ENCODE data around the gene ABLIM2.

ABLIM2 gene

DNA sequence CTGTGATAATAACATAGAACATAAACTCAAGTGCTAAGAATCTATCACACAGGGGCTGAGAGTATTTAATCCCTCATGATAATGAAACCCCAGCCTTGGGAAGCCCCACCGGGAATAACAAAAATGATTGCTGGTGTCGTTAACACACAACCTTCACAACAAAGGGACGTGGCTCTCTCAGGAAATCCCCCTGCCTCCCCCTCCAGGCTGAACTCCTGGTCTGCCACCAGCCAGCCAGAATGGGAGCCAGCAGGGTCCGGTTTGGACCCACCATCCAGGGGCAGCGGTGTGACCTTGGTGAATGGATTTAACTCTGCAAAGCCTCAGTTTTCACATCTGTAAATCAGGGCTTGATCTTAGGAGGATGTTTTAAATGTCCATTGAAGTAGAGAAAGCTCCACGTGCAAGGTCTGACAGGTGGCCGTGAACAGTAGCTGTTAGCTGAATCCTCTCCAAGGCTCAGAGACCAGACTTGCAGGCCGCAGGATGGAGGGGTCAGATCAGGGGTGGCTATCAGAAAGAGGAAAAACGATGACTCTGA lies 46.5 kb downstream of the ABLIM2 start:
- no peak for ATAC-seq
- no peak for TF ChIP-seq GLIS3 (CRISPR knock-in tag; IDR thresholded peaks at IDR 0.05)
- TF ChIP-seq, protein P1, sequence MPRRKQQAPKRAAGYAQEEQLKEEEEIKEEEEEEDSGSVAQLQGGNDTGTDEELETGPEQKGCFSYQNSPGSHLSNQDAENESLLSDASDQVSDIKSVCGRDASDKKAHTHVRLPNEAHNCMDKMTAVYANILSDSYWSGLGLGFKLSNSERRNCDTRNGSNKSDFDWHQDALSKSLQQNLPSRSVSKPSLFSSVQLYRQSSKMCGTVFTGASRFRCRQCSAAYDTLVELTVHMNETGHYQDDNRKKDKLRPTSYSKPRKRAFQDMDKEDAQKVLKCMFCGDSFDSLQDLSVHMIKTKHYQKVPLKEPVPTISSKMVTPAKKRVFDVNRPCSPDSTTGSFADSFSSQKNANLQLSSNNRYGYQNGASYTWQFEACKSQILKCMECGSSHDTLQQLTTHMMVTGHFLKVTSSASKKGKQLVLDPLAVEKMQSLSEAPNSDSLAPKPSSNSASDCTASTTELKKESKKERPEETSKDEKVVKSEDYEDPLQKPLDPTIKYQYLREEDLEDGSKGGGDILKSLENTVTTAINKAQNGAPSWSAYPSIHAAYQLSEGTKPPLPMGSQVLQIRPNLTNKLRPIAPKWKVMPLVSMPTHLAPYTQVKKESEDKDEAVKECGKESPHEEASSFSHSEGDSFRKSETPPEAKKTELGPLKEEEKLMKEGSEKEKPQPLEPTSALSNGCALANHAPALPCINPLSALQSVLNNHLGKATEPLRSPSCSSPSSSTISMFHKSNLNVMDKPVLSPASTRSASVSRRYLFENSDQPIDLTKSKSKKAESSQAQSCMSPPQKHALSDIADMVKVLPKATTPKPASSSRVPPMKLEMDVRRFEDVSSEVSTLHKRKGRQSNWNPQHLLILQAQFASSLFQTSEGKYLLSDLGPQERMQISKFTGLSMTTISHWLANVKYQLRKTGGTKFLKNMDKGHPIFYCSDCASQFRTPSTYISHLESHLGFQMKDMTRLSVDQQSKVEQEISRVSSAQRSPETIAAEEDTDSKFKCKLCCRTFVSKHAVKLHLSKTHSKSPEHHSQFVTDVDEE (CRISPR knock-in tag; IDR thresholded peaks at IDR 0.05): no peak
- TF ChIP-seq TCF4 (CRISPR knock-in tag; IDR thresholded peaks at IDR 0.05; ENCODE audit: borderline replicate concordance): no peak
- TF ChIP-seq, protein P2, sequence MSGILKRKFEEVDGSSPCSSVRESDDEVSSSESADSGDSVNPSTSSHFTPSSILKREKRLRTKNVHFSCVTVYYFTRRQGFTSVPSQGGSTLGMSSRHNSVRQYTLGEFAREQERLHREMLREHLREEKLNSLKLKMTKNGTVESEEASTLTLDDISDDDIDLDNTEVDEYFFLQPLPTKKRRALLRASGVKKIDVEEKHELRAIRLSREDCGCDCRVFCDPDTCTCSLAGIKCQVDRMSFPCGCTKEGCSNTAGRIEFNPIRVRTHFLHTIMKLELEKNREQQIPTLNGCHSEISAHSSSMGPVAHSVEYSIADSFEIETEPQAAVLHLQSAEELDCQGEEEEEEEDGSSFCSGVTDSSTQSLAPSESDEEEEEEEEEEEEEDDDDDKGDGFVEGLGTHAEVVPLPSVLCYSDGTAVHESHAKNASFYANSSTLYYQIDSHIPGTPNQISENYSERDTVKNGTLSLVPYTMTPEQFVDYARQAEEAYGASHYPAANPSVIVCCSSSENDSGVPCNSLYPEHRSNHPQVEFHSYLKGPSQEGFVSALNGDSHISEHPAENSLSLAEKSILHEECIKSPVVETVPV (CRISPR knock-in tag; IDR thresholded peaks at IDR 0.05): no peak
- no peak for TF ChIP-seq ZNF70 (CRISPR knock-in tag; IDR thresholded peaks at IDR 0.05)
- TF ChIP-seq OSR1 (CRISPR knock-in tag; IDR thresholded peaks at IDR 0.05): no peak
- TF ChIP-seq BACH2 (CRISPR knock-in tag; IDR thresholded peaks at IDR 0.05; ENCODE audit: borderline replicate concordance): no peak
- TF ChIP-seq CSDC2 (CRISPR knock-in tag; IDR thresholded peaks at IDR 0.05): no peak
- TF ChIP-seq RARB (CRISPR knock-in tag; IDR thresholded peaks at IDR 0.05): no peak
- TF ChIP-seq ZNF565 (CRISPR knock-in tag; conservative IDR thresholded peaks at IDR 0.05; ENCODE audit: low read depth): no peak
- no peak for TF ChIP-seq ZNF8 (CRISPR knock-in tag; IDR thresholded peaks at IDR 0.05)
- no peak for TF ChIP-seq PPARA (CRISPR knock-in tag; IDR thresholded peaks at IDR 0.05; ENCODE audit: borderline replicate concordance)

DNA sequence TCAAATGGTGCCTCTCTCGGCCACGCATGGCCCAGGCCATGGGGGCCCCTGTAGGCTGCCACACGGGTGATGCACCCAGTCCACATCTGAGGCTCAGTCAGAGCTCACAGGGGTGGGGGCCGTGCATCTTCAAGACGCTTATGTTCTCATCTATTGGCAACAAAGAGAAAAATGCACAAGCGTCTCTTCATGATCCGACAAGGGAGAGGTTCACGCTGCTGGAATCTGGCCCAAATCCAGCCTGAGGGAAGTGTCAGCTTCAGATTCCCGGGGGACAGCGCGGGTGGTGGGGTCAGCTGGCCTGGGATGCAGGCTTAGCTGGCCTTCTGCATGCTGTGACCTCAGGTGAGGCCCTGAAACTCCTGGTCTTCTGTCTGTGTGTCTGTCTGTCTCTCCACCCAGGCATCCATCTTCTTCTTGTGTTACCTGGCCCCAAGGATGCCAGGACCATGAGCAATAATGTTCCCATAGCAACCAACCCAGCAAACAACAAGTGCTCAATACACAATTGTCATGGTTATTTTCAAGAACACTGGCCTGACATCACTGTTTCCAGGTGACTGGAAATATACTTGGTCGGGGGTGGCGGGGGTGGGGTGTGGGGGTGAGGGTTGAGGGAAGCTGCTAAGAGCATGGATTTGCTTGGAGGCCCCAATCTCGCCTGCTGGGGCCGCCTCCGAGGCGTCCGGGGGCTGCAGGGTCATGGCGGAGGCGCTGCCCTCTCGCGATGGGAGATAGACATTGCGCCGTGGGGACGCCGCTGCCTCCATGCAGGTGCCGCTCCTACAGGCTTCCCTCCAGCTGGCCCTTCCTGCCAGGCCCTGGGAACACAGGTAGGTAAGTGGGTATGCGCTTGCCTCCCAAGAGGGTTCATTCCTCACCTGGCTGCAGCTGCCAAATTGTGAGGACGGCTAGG lies 48.3 kb downstream of the ABLIM2 start:
- TF ChIP-seq TCF4 (CRISPR knock-in tag; IDR thresholded peaks at IDR 0.05; ENCODE audit: borderline replicate concordance) (no peak), CSDC2 (CRISPR knock-in tag; IDR thresholded peaks at IDR 0.05) (no peak), ZFP30 (CRISPR knock-in tag; IDR thresholded peaks at IDR 0.05) (no peak), BACH2 (CRISPR knock-in tag; IDR thresholded peaks at IDR 0.05; ENCODE audit: borderline replicate concordance) (no peak)
- ATAC-seq: no peak

DNA sequence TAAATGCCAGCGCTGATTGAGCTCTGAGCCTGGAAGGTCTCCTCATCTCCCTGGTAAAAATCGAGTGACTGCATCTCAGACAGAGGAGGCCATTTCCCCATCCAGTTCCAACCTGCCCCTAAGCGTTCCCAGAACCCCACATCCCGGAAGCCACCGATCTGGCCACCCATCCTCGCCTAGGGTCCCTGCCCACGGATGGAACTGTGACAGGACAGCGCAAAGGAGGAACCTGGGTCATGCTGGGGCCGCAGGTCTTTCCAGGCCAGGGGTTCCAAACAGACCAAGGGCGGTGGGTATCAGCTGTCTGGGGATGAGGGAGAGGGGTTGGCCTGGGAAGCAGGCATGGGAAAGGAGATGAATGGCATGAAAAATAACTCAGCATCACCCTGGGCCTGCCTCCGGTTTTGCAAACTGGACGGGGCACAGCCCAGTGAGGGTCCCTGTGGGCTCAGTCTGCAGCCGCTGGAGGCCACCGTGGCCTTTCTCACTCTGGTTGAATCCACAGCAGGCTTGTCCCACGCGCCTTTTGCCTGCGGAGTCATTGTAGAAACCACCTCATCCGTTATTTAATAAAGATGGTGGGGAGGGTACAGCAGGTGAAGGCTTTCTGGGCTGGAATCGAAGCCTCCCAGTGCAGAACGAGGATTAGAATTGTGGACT lies 49.1 kb downstream of the ABLIM2 start:
- TF ChIP-seq GLIS3 (CRISPR knock-in tag; IDR thresholded peaks at IDR 0.05) (no peak), ZFP30 (CRISPR knock-in tag; IDR thresholded peaks at IDR 0.05) (no peak)
- ATAC-seq: no peak

DNA sequence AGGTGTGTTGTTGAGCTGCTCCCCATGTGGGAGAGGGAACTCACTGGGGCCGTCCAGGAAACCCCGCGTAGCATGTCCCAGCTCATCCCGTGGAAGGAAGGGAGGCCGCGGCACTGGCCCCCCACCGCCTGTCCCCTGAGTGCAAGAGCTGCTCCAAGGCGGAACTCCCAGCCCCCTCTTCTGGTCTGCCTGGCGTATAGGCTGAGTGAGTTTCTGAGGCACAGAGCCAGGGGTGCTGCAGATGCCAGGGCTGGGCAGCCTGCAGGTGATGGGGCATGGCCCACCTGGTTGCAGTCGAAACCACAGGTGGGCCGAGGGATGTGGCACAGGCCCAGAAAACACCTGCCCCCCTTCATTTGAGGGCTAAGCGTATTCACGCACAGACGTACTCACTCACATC lies 49.6 kb downstream of the ABLIM2 start:
- TF ChIP-seq TCF4 (CRISPR knock-in tag; IDR thresholded peaks at IDR 0.05; ENCODE audit: borderline replicate concordance) (no peak), ESRRG (CRISPR knock-in tag; IDR thresholded peaks at IDR 0.05) (no peak), SNAI2 (CRISPR knock-in tag; IDR thresholded peaks at IDR 0.05) (no peak), TOX (CRISPR knock-in tag; IDR thresholded peaks at IDR 0.05; ENCODE audit: borderline replicate concordance) (no peak), ZFP30 (CRISPR knock-in tag; IDR thresholded peaks at IDR 0.05) (no peak), BACH2 (CRISPR knock-in tag; IDR thresholded peaks at IDR 0.05; ENCODE audit: borderline replicate concordance) (no peak), CSDC2 (CRISPR knock-in tag; IDR thresholded peaks at IDR 0.05) (no peak), ZFP3 (CRISPR knock-in tag; IDR thresholded peaks at IDR 0.05) (no peak), ARNTL (CRISPR knock-in tag; IDR thresholded peaks at IDR 0.05; ENCODE audit: borderline replicate concordance, low read depth) (no peak), ZNF565 (CRISPR knock-in tag; conservative IDR thresholded peaks at IDR 0.05; ENCODE audit: low read depth) (no peak), ISL1 (CRISPR knock-in tag; IDR thresholded peaks at IDR 0.05) (no peak), PPARA (CRISPR knock-in tag; IDR thresholded peaks at IDR 0.05; ENCODE audit: borderline replicate concordance) (no peak), ZC3H10 (CRISPR knock-in tag; IDR thresholded peaks at IDR 0.05) (no peak), ZNF70 (CRISPR knock-in tag; IDR thresholded peaks at IDR 0.05) (no peak), ZNF8 (CRISPR knock-in tag; IDR thresholded peaks at IDR 0.05) (no peak)
- TF ChIP-seq, protein P2 (CRISPR knock-in tag; IDR thresholded peaks at IDR 0.05): no peak
- TF ChIP-seq, protein P3, sequence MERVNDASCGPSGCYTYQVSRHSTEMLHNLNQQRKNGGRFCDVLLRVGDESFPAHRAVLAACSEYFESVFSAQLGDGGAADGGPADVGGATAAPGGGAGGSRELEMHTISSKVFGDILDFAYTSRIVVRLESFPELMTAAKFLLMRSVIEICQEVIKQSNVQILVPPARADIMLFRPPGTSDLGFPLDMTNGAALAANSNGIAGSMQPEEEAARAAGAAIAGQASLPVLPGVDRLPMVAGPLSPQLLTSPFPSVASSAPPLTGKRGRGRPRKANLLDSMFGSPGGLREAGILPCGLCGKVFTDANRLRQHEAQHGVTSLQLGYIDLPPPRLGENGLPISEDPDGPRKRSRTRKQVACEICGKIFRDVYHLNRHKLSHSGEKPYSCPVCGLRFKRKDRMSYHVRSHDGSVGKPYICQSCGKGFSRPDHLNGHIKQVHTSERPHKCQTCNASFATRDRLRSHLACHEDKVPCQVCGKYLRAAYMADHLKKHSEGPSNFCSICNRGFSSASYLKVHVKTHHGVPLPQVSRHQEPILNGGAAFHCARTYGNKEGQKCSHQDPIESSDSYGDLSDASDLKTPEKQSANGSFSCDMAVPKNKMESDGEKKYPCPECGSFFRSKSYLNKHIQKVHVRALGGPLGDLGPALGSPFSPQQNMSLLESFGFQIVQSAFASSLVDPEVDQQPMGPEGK (CRISPR knock-in tag; IDR thresholded peaks at IDR 0.05; ENCODE audit: borderline replicate concordance): no peak
- TF ChIP-seq, protein P4, sequence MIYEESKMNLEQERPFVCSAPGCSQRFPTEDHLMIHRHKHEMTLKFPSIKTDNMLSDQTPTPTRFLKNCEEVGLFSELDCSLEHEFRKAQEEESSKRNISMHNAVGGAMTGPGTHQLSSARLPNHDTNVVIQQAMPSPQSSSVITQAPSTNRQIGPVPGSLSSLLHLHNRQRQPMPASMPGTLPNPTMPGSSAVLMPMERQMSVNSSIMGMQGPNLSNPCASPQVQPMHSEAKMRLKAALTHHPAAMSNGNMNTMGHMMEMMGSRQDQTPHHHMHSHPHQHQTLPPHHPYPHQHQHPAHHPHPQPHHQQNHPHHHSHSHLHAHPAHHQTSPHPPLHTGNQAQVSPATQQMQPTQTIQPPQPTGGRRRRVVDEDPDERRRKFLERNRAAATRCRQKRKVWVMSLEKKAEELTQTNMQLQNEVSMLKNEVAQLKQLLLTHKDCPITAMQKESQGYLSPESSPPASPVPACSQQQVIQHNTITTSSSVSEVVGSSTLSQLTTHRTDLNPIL (CRISPR knock-in tag; IDR thresholded peaks at IDR 0.05; ENCODE audit: low read depth): no peak
- no peak for ATAC-seq

All from SK-N-SH treated with all-trans-retinoic acid at 6 μM for 48 hours (cell line).